LHCN-M2 (cell line): Measurements from ENCODE around the gene TBXAS1. TPM values are rescaled to one million over a fixed set of nuclear protein-coding genes. Genes with fewer than 3 reads are reported as not detected.
A peak's percentile ranks its signal among the peaks of the same experiment; 100 is the strongest.

Experiments used
- DNase-seq: peaks from one replicate; pipeline ENCODE4 v3.0.0-alpha.2; 2012; ENCODE audit warnings: low read depth
- total RNA-seq: library from RNA; depleted of rRNA; stranded (reverse); fragments of >200 nt; gene quantifications from 2 replicates; pipeline ENCODE4 v1.2.3, GENCODE V29; 2014

TBXAS1 gene
- total RNA-seq, 1 experiment from 2014 or later, result 8.4 TPM

GRCh38 chr7:139976838-139977656 lies 148.0 kb downstream of the TBXAS1 start:
- DNase-seq, result no peak

- DNase-seq, result no peak
Measured at GRCh38 chr7:139981511-139981895, 152.4 kb downstream of the TBXAS1 start.

GRCh38 chr7:139982927-139983920 lies 154.2 kb downstream of the TBXAS1 start:
- no peak for DNase-seq

- DNase-seq, result no peak
Measured at GRCh38 chr7:139984642-139985539, 155.8 kb downstream of the TBXAS1 start.

- DNase-seq, result no peak
Measured at GRCh38 chr7:139985811-139986210, 156.7 kb downstream of the TBXAS1 start.

- no peak for DNase-seq
Measured at GRCh38 chr7:139987691-139988516, 158.8 kb downstream of the TBXAS1 start.

- no peak for DNase-seq
Measured at GRCh38 chr7:139989366-139990141, 160.5 kb downstream of the TBXAS1 start.

GRCh38 chr7:139990142-139990535 lies 161.1 kb downstream of the TBXAS1 start:
- no peak for DNase-seq

- DNase-seq, result no peak
Measured at GRCh38 chr7:139990571-139991268, 161.7 kb downstream of the TBXAS1 start.

GRCh38 chr7:139991269-139991666 lies 162.2 kb downstream of the TBXAS1 start:
- DNase-seq, result no peak

GRCh38 chr7:139991911-139992310 lies 162.8 kb downstream of the TBXAS1 start:
- no peak for DNase-seq

- no peak for DNase-seq
Measured at GRCh38 chr7:139992353-139993044, 163.4 kb downstream of the TBXAS1 start.

GRCh38 chr7:139993169-139993568 lies 164.1 kb downstream of the TBXAS1 start:
- DNase-seq, result no peak

- DNase-seq, result no peak
Measured at GRCh38 chr7:139993592-139993991, 164.5 kb downstream of the TBXAS1 start.

- no peak for DNase-seq
Measured at GRCh38 chr7:139994356-139994755, 165.3 kb downstream of the TBXAS1 start.

- DNase-seq, result peak; percentile 67
Measured at GRCh38 chr7:139995017-139995915, 166.2 kb downstream of the TBXAS1 start.

GRCh38 chr7:139998572-139998971 lies 169.5 kb downstream of the TBXAS1 start:
- DNase-seq, result no peak
